Calu3 (cell line): ENCODE data around the gene CLRN2. TPM values are rescaled to one million over a fixed set of nuclear protein-coding genes. Genes with fewer than 3 reads are reported as not detected.

Experiments
- BruUV-seq: library from RNA; stranded (reverse); fragments of 400-500 nt; replicated peaks from 2 replicates; lab custom pipeline; 2021; lab: Mats Ljungman, UMichigan
- CTCF ChIA-PET: fragments of 300-600 bp; sonication (Branson Sonifier 250); formaldehyde crosslinking; loops from one replicate; lab custom pipeline; 2022; ENCODE audit warnings: antibody characterized with exemption; lab: Charles Lee
- DNase-seq: peaks from one replicate; pipeline ENCODE4 v3.0.0; 2022
- H3K27ac Mint-ChIP-seq: one replicate; pipeline ENCODE4 v1.8.0; 2022; ENCODE audit warnings: mixed read lengths; ENCODE audit not compliant: unreplicated experiment
- H3K27me3 Mint-ChIP-seq: one replicate; pipeline ENCODE4 v1.8.0; 2022; ENCODE audit warnings: mixed read lengths; ENCODE audit not compliant: unreplicated experiment
- H3K36me3 Mint-ChIP-seq: one replicate; pipeline ENCODE4 v1.8.0; 2022; ENCODE audit warnings: mild to moderate bottlenecking, moderate library complexity, mixed read lengths; ENCODE audit not compliant: insufficient read depth, unreplicated experiment
- H3K4me1 Mint-ChIP-seq: one replicate; pipeline ENCODE4 v1.8.0; 2022; ENCODE audit warnings: mild to moderate bottlenecking, low read depth, mixed read lengths; ENCODE audit not compliant: unreplicated experiment
- H3K4me3 Mint-ChIP-seq: one replicate; pipeline ENCODE4 v1.8.0; 2022; ENCODE audit warnings: mild to moderate bottlenecking, low read depth, moderate library complexity, mixed read lengths; ENCODE audit not compliant: unreplicated experiment
- H3K9me3 Mint-ChIP-seq: one replicate; pipeline ENCODE4 v1.8.0; 2022; ENCODE audit warnings: low read depth, mixed read lengths; ENCODE audit not compliant: unreplicated experiment
- intact Hi-C: fragments of 100-400 bp; cut with micrococcal nuclease; formaldehyde crosslinking; loops from one replicate; pipeline ENCODE4 v1.10.0; 2022; ENCODE audit not compliant: unreplicated experiment
- total RNA-seq: library from RNA; stranded (reverse); gene quantifications from 2 replicates; pipeline ENCODE4 v1.2.3, GENCODE V29; 2022
- TF ChIP-seq, protein P1 (sequence below): fragments of 200-600 bp; IDR thresholded peaks from one replicate; pipeline ENCODE4 v1.8.0; 2022; ENCODE audit warnings: antibody characterized with exemption; ENCODE audit not compliant: unreplicated experiment

Gene CLRN2
- total RNA-seq, 1 experiment from 2014 or later = not detected

DNA sequence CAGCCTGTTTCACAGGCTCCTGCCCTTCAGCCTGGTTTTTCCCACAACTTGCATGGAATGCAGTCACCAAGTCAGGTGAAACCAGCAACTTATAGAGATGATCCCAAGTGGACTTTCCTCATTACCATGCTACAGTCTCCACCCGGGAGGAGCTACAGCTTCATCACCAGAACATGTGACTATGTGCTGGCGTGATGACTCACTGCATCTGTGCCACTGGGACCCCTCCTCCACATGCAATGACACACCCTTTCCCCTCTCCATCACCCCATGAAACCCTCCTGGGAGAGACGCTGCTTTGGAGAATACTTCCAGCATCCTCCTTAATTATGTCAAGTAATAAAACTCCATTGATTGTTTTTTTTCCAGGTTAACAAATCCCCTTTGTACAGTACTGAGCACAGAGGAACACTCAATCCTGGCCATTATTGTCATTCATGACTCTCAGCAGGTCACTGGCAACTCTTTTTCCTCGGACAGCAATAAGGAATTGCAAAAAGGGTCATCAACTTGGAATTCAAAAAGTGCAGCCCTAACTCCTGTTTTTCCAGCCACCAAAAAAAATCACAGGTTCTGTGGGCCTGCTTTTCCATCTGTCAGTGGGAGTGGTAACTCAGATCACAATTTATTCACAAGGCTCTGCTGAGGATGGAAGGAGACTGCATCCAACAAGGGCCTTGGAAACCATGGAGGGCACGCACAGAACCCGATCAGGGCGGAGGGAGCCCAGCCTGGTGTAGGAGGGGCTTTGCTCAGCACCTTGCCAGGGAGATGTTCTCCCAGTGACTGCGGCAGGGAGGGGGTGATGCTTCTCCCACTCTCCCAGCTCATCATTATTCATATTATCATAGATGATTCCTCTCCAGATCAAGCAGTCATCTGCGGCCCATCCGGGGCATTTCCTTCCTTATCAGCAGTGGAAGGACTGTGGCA, 20.4 kb upstream of the CLRN2 start:
- H3K4me1 Mint-ChIP-seq = peaks cover 8% of the 10 kb centered on the region
- CTCF ChIA-PET = no interaction called here
- peak; percentile 27 for DNase-seq

DNA sequence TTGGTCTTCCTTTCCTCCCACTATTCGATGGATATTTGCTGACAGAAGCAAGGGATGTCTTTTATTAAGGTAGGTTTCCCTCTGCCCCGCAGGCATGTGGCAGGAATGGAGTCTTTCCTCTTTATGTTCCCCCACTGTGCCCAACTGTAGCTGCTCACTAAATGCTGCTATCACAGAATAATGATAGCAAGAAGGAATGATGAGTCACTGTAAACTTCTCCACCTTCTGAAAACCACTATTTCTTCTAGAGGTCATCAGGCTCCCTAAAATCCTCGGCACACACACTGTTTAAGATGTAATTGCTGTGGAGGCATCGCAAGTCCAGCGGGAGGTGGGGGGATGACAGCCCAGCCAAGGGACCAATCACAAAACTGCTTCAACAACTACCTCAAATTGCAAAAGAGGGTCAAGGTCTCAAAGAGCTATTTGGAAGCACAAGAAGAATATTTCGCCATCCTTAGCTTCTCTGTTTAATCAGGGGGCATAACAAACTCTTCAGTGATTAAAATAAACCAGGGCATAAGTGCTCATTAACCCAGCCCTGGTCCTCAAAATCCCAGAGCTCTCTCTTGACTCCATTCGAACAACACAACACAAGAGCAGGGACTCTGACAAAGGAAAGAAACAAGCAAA, 17.0 kb upstream of the CLRN2 start:
- BruUV-seq = no TSS peak

More for the DNA sequence above, 20.4 kb upstream of the CLRN2 start:
- intact Hi-C loops = no loop called here
- Mint-ChIP-seq H3K4me3 (no peak overlapping the region), H3K36me3 (peaks cover 6% of the 10 kb centered on the region), H3K27ac (peak overlapping the region; percentile 77), H3K9me3 (no peaks in the 10 kb centered on the region), H3K27me3 (no peaks in the 10 kb centered on the region)
- TF ChIP-seq, protein P1, sequence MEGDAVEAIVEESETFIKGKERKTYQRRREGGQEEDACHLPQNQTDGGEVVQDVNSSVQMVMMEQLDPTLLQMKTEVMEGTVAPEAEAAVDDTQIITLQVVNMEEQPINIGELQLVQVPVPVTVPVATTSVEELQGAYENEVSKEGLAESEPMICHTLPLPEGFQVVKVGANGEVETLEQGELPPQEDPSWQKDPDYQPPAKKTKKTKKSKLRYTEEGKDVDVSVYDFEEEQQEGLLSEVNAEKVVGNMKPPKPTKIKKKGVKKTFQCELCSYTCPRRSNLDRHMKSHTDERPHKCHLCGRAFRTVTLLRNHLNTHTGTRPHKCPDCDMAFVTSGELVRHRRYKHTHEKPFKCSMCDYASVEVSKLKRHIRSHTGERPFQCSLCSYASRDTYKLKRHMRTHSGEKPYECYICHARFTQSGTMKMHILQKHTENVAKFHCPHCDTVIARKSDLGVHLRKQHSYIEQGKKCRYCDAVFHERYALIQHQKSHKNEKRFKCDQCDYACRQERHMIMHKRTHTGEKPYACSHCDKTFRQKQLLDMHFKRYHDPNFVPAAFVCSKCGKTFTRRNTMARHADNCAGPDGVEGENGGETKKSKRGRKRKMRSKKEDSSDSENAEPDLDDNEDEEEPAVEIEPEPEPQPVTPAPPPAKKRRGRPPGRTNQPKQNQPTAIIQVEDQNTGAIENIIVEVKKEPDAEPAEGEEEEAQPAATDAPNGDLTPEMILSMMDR = no peak
- BruUV-seq = no TSS peak

DNA sequence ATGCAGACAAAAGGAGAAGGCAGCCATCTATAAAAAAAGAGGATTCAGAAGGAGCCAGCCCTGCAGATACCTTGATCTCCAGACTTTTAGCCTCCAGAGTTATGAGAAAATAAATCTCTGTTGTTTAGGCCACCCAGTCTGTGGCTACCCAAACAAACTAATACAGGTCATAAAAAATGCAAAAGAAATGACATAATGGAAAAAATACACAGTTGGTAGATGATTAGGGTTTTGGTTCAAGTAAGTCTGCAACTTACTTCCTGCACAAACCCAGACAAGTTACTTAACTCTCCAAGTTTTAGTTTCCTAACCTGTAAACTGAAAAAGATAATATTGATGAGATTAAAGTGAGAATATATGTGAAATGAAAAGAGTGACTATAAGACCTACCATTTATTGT, 14.4 kb upstream of the CLRN2 start:
- no peaks in the 10 kb centered on the region for H3K27me3 Mint-ChIP-seq
- DNase-seq = no peak
- TF ChIP-seq, protein P1 = no peak
- no peak overlapping the region for H3K27ac Mint-ChIP-seq
- intact Hi-C loops = no loop called here
- H3K4me1 Mint-ChIP-seq = no peaks in the 10 kb centered on the region
- peaks cover 18% of the 10 kb centered on the region for H3K36me3 Mint-ChIP-seq
- CTCF ChIA-PET = no interaction called here
- no peak overlapping the region for H3K4me3 Mint-ChIP-seq
- no TSS peak for BruUV-seq
- no peaks in the 10 kb centered on the region for H3K9me3 Mint-ChIP-seq

More for the DNA sequence above, 17.0 kb upstream of the CLRN2 start:
- Mint-ChIP-seq H3K27ac (no peak overlapping the region), H3K36me3 (peaks cover 11% of the 10 kb centered on the region), H3K4me3 (no peak overlapping the region), H3K4me1 (peaks cover 8% of the 10 kb centered on the region), H3K27me3 (no peaks in the 10 kb centered on the region), H3K9me3 (no peaks in the 10 kb centered on the region)
- intact Hi-C loops = no loop called here
- DNase-seq = no peak
- TF ChIP-seq, protein P1 = no peak
- CTCF ChIA-PET = no interaction called here

DNA sequence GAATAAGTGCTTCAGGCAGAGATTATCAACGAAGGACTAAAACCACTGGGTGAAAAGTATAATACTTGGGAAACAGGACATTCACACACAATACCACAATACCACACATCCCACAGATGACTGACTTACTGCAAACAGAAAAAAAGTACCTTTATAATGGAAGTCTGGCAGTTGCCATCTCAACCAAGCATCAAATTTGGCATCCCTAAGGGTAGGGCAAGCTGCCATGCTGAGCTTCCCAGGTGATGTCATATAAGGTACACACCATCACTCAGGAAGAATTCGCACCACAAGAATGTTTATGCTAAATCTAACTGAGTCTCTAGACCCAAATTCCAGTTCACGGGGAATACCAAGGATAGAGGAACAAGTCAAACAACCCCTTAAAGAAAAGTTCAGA, 12.2 kb upstream of the CLRN2 start:
- Mint-ChIP-seq H3K36me3 (peaks cover 18% of the 10 kb centered on the region), H3K9me3 (no peaks in the 10 kb centered on the region), H3K27ac (no peak overlapping the region), H3K4me3 (no peak overlapping the region), H3K4me1 (no peaks in the 10 kb centered on the region), H3K27me3 (no peaks in the 10 kb centered on the region)
- intact Hi-C loops = no loop called here
- BruUV-seq = no TSS peak
- TF ChIP-seq, protein P1 = no peak
- DNase-seq = no peak
- CTCF ChIA-PET = no interaction called here
